ENCODE measurements around the gene ID3.
A peak's percentile ranks its signal among the peaks of the same experiment; 100 is the strongest.

The ID3 gene

GRCh38 chr1:23551849-23552248 is 7.5 kb downstream of the ID3 start:
- TF ChIP-seq CTCF (IDR thresholded peaks at IDR 0.05; ENCODE audit: control extremely low read depth, extremely low read depth, low read depth, missing control alignments), result no peak
- DNase-seq (ENCODE audit: extremely low spot score), result no peak
- CTCF ChIA-PET, result interaction anchor here (0.9 to 24.9 kb wide), 3 partner anchors 50 to 131 kb away, joined by 3 to 858 read pairs (median 4); no protein-coding TSS in a partner anchor
- POLR2A ChIA-PET, result no interaction called here

GRCh38 chr1:23548704-23549143 is 10.6 kb downstream of the ID3 start:
- no peak for TF ChIP-seq CTCF (IDR thresholded peaks at IDR 0.05; ENCODE audit: control extremely low read depth, extremely low read depth, low read depth, missing control alignments)
- ChIA-PET POLR2A (interaction anchor here (1.3 kb wide), 1 partner anchor 28 kb away, joined by 3 read pairs; no protein-coding TSS in a partner anchor), CTCF (interaction anchor here (1.0 to 24.9 kb wide), 9 partner anchors 9 to 125 kb away, joined by 3 to 858 read pairs (median 4); partner anchors contain the start of gene ID3)
- DNase-seq (ENCODE audit: extremely low spot score), result no peak

GRCh38 chr1:23546897-23547584 is 12.3 kb downstream of the ID3 start:
- no peak for TF ChIP-seq CTCF (IDR thresholded peaks at IDR 0.05; ENCODE audit: control extremely low read depth, extremely low read depth, low read depth, missing control alignments)
- CTCF ChIA-PET, result interaction anchor here (0.9 to 24.9 kb wide), 7 partner anchors 7 to 89 kb away, joined by 3 to 858 read pairs (median 14); partner anchors contain the start of genes E2F2 and ID3
- no peak for DNase-seq (ENCODE audit: extremely low spot score)
- POLR2A ChIA-PET, result no interaction called here

GRCh38 chr1:23545851-23546250 is 13.4 kb downstream of the ID3 start:
- ChIA-PET CTCF (interaction anchor here (0.7 to 24.9 kb wide), 21 partner anchors 8 to 199 kb away, joined by 3 to 858 read pairs (median 7); partner anchors contain the start of genes E2F2 and ID3), POLR2A (interaction anchor here (1.1 kb wide), 1 partner anchor 91 kb away, joined by 7 read pairs; no protein-coding TSS in a partner anchor)
- no peak for TF ChIP-seq CTCF (IDR thresholded peaks at IDR 0.05; ENCODE audit: control extremely low read depth, extremely low read depth, low read depth, missing control alignments)
- DNase-seq (ENCODE audit: extremely low spot score), result no peak

GRCh38 chr1:23544444-23545389 is 14.6 kb downstream of the ID3 start:
- ChIA-PET POLR2A (interaction anchor here (1.1 kb wide), 1 partner anchor 92 kb away, joined by 7 read pairs; no protein-coding TSS in a partner anchor), CTCF (interaction anchor here (0.7 to 24.9 kb wide), 31 partner anchors 9 to 200 kb away, joined by 3 to 858 read pairs (median 5); partner anchors contain the start of genes E2F2 and ID3)
- peak; percentile 81 for TF ChIP-seq CTCF (IDR thresholded peaks at IDR 0.05; ENCODE audit: control extremely low read depth, extremely low read depth, low read depth, missing control alignments)
- peak; percentile 71 for DNase-seq (ENCODE audit: extremely low spot score)
